AG08396 (cell line): Measurements from ENCODE around the gene GTF2H2.
"Not testable (repeated sequence)": the region's sequence is repeated elsewhere in the genome, so short reads cannot be mapped to it uniquely, and the experiment has no call there.

Experiments
- DNase-seq: peaks from one replicate; pipeline ENCODE4 v3.0.0; 2012; ENCODE audit warnings: low spot score, mixed read lengths

The GTF2H2 gene

DNA sequence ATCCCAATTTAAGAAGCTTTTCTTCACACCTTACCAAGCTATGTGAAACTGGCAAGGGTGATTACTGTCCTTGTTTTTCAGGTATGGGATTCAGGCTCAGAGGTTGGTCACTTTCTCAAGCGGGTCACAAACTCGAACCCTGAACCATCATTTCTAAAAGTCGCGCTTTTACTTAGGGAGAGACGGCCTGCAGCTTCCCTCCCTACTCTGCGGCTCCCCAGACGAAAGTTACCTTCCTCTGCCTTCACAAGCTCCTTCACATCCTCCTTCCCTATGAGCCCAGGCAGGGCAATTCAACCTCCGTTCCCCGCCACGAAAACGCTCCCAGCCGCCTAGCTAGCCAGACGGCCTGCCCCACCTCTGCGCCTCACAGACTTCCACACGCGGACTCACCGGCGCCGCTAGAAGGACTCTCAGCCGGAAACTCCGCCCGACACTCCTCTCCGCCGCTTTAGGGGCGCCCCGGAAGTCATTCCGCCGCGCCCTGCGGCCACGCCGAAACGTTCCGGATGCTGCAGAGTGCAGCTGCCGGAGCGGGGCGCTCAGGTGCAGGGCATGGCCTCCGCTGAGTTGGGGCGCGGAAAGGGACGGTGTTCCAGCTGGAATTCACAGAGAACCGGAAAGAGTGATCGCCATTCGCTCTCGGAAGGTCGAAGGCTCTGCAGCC is at the start of gene GTF2H2:
TSS of gene GTF2H2 (minus strand) at position 415 of the 667 bp plus-strand sequence. CDS start 4,913 bp downstream, outside the sequence.
- not testable (repeated sequence) for DNase-seq

DNA sequence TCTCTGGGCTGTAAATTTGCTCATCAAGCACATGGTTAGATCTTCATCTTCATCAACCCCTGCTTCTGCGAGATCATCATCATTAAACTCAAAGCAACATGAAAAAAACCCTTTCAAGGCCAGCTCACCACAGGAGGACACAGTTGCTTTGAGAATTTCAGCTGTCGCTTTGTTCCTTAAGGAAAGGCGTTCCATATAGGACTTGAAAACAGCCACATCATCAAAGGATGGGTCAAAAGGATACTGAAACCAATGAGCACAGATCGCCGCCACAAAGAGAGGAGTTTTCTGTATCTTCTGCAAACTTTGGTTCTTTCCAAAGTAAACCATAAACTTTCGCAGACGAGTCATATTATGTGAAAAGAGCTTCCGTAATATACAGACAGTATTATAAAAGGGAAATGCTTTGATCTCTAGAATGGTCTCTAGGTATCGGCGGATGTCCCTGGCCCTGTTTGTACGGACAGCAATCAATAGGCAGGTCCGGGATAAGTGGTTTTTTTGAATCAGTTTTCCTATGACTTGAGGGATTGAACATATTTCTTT is 42.3 kb upstream of the GTF2H2 start:
- DNase-seq: not testable (repeated sequence)

DNA sequence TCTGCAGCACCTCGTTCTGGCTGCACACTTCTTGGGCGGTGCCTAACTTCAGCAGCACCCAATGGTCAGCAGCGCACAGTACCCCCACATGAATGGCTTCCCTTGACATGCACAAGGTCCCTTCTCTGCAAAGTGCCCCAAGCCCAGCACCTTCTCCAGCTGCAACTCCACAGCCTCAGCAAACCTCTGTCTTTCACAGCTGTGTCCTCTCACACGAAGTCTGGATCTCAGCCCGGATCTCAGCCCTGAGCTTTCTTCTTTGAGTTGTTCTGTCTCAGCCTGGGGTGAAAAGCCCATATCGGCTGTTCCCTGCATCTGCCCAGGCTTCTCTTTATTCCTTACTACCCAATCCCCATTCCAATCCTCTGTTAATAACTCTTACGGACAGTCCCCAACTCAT is 32.5 kb upstream of the GTF2H2 start:
- not testable (repeated sequence) for DNase-seq

DNA sequence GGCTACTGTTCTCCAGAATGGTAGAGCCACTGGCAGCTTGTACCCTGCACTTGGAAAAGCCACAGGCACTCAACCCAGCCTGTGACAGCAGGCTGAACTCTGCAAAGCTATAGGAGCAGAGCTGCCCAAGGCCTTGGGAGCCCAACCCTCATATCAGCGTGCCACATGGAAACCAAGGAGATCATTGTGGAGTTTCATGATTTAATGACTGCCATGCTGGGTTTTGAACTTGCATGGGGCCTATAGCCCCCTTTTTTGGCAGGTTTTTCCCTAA is 30.4 kb upstream of the GTF2H2 start:
- DNase-seq: not testable (repeated sequence)

DNA sequence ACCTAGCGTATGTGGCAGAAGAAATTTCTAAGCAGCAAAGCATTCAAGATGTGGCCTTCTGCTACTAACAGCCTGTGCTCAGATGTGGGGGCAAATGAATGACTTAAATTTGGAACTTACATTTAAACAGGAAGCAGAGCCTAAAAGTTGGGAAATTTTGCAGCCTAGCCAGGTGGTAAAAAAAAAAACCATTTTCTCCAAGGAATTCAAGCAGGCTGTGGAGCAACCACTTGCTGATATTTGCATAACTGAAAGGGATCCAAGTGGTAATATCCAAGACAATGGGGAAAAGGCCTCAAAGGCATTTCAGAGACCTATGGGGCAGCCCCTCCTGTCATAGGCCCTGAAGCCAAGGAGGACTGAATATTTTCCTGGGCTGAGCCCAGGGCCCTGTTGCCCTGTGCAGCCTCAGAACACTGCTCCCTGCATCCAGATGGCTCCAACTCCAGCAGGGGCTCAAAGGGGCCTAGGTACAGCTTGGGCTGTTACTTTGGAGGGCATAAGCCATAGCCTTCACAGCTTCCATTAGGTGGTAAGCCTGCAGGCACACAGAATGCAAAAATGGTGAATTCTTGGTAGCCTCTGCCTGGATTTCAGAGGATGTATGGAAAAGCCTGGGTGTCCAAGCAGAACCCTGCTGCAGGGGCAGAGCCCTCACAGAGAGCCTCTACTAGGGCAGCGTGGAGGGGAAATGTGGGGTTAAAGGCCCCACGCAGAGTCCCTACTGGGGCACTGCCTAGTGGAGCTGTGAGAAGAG is 29.9 kb upstream of the GTF2H2 start:
- not testable (repeated sequence) for DNase-seq

DNA sequence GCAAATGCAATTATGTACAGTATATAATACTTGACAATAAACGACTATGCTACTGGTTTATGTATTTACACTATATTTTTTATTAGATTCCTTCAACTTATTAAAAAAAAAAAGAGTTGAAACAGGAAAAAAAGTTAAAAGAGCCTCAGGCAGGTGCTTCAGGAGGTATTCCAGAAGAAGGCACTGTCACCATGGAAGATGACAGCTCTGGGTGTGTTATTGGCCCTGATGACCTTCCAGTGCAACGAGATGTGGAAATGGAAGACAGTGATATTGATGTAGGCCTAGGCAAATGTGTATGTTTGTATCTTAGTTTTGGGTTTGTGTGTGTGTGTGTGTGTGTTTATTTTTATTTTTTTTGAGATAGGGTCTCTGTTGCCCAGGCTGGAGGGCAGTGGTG is 22.3 kb upstream of the GTF2H2 start:
- not testable (repeated sequence) for DNase-seq

DNA sequence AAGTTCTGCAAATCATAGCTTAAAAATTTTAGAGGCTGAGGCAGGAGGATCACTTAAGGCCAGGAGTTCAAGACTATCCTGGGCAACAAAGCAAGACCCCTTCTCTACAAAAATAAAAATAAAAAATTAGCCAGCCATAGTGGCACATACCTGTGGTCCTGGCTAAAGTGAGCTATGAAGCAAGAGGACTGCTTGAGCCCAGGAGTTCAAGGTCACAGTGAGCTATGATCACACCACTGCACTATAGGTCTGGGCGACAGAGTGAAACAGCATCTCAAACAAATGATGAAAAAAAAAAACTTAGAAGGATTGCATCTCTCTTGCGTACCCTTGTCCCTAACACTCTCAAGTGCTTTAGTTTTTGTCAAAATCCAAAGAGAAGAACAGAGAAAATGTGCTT is 21.3 kb upstream of the GTF2H2 start:
- DNase-seq: not testable (repeated sequence)

DNA sequence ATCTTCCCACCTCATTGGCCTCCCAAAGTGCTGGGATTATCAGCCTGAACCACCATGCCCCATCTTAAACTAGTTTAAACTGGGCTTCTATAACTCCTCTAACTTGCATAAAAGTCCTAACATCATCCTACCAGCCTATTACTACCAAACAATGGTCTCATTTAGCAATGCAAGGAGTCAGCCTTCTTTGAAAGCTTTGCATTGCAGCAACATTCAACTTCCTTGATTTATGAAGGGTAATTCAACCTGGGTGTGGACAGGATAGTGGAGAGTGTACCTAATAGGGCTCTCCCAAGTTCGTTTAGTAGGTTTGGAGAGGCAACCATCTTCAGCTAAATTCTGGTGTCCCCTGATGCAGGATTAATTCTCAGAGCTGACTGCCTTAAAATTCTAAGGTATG is 18.7 kb upstream of the GTF2H2 start:
- not testable (repeated sequence) for DNase-seq

DNA sequence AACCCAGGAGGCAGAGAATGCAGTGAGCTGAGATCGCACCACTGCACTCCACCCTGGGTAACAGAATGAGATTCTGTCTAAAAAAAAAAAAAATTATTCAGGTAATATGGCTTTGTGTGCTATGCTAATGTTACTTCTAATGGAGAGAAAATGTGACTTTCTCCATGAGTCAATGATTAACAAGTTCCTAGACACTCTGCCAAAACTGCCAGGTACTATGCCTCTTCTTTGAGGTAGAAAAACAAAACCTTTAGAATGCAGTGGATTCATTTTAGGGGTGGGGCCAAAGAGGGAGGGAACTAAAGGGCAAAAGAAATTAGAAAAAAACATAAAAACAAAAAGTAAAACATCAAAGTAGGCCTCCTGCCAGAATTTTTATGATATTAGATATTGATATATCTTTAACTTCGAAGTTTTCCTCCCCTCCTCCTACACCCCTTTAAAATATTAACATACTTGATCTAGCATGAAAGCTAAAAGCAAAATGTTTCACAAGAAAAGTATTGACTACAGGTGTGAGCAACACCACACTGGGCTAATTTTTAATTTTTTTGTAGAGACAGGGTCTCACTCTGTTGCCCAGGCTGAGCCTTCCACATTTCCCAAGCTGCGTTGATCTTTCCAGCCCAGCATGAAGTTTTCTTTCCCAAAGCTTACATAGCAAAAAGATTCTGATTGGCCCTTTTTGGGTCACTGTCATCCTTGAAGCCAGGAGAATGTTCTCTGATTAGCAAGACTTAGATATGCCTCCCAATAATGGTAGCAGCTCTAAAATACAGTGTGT is 17.0 kb upstream of the GTF2H2 start:
- DNase-seq: not testable (repeated sequence)

DNA sequence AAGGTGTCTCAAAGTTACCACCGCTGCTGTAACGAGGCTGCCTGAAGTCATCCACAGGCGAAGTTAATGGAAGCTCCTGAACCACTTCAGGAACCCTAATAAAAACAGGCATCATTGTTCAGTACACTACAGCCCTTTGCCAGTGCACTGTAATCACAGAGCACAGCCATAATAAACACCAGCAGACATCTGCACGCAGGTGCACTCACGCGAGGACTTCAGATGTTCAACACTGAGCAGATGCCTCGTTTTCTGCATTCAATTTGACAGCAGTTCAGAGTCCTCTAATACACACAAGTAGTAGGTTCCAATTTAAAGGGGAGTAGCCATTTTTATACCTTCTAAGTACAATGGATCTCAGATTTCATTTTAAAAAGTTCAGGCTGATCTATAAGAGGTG is 15.4 kb upstream of the GTF2H2 start:
- DNase-seq: not testable (repeated sequence)

DNA sequence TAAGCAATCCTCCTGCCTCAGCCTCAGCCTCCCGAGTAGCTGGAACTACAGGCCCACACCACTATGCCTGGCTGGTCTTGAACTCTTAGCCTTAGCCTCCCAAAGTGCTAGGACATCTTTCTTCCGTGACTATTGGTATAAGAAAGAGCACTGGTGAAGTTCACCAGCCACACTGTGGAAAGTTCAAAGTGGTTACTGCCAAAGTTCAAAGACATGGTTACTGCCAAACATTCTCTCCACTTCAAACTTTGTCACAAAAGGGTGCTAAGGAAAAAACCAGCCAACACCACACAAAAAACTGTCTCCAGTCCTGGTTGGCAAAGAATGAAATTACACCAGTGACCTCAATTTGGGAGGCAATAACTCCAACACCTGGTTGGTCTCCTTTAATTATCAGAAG is 14.9 kb upstream of the GTF2H2 start:
- not testable (repeated sequence) for DNase-seq

DNA sequence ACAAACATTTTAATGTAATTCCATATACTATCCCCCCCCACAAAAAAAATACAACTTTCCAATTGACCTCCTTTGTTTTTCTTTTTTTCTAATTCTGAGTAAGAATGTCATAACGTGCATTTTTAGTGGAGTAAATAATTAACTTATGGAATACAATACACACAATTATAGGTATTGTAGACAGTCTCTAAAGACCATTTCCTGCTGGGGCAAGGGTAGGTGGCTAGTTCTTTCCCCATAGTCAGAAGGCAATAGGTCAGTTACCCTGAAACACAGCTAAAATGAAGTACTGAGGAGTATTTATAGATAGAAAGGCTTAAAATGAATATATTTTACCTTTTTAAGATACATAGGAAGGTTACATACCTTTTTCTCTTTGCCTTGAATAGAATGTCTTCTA is 6.2 kb downstream of the GTF2H2 start:
- not testable (repeated sequence) for DNase-seq

DNA sequence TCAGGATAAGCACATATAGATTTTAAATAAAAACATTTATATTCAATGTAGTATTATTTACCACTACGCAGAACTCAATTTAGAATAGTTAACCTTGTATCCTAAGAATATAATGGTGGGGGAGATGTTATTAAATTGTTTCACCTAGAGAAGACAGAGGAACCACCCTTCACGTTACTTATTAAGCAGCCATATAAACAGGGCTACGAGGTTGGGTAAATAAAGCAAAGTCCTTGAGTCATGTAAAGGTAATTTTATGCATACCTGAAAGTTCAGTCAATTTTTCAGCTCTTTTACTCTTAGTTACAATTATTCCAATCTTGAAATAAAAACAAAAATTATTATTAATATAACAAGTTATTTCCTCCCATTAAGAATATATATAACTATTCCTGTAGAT is 8.1 kb downstream of the GTF2H2 start:
- DNase-seq: not testable (repeated sequence)

DNA sequence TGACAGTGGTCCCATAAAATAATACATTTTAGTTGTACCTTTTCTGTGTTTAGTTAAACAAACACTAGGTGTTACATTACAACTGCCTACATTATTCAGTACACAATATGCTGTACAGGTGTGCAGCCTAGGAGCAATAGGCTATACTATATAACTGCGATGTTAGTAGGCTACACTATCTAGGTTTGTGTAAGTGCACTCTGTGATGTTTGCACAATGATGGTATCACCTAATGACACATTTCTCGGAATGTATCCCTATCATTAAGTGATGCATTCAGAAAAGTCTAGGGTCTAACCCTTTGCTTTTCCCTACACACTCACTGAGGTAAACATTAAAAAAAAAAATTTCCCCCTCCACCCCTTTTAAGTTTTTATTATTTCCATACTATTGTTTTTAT is 22.7 kb downstream of the GTF2H2 start:
- not testable (repeated sequence) for DNase-seq

DNA sequence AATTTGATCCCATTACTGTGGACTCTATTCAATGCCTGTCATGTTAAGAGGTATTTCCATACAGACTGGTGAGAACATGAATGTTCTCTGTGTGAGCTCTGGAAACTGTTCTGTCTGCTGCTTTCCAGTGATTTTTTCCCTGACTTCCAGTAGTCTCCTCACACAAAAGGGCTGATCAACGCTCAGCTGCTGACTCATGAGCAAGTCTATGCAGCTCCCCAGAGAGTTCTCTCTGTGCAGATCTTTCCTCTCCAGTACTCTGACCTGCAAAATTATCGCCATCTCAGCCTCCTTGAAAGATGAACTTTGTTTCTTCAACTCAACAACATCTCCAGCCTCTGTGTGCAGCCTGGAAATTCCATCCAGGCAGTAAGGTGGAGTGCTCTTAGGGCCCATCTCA is 23.3 kb downstream of the GTF2H2 start:
- not testable (repeated sequence) for DNase-seq

DNA sequence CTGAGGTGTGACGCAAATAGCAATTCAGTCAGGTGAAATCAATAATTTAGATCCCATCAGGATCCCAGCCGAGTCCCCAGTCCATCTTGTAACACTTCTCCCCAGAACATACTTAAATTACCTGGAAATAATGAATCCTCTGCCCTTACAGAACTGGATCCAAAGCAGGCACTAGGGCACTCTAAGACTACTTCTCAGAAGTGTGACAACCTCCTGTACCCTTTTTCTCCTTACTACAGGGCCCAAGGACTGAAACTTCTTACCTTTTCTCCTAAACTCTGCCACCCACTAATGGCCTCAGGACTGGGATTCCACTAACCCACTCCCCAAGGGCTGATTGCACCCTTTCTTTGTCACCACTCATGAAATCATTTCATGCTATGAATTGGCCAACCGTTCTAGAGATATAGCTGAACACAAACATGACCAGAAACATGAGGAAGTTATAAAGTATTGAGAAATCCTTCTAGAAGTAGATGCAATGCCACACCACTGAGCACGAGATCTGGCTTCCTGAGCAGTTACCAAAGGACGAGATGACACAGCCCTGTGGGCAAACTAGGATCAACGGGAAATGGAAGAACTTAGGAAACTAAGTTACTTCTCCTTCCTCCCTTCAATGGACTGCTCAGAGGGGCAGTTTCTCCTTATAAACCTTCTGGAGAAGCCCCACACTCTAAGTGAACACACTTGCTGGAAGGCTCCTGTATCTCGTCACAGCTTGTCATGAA is 36.3 kb downstream of the GTF2H2 start:
- not testable (repeated sequence) for DNase-seq

DNA sequence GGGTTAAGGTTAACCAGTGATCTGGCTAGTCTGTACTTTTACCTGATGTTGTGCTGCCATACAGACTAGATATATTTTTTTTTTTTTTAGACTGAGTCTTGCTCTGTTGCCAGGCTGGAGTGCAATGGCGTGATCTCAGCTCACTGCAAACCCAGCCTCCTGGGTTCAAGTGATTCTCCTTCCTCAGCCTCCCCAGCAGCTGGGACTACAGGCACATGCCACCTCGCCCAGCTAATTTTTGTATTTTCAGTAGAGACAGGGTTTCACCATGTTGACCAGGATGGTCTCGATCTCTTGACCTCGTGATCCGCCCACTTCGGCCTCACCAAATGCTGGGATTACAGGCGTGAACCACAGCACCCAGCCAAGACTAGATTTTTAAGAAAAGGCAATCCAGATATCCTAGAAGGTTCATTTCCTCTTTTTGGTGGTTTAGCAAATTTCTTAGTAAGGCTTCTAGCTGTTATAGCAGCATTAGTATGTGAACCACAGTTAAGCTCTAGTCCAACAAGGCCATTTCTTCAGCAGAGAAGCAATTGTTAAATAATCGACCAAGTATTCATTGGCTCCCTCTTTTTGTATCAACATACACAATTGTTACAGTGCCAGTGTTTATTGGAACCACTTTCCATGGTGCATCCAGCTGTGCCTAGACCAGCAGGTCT is 42.1 kb downstream of the GTF2H2 start, which contains the start of gene NAIP:
TSS of gene NAIP (minus strand) at position 51 of the 665 bp plus-strand sequence. CDS start 12,424 bp downstream, outside the sequence.
- not testable (repeated sequence) for DNase-seq

DNA sequence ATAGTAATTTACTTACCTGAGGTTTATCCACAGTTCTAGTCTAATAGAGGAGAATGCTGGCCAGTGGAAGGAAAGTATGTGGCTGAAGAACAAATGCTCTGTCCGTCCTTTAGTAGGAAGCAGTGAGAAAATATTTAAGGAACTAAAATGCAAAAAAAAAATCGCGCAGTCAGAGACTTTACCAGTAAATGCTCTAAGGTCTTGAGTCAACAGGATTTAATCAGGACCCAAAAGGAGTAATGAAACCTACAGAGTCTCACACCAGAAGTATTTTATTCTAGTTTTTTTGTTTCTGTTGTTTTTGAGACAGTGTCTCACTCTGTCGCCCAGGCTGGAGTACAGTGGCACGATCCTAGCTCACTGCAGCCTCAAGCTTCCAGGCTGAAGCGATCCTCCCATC is 46.8 kb downstream of the GTF2H2 start:
- not testable (repeated sequence) for DNase-seq

DNA sequence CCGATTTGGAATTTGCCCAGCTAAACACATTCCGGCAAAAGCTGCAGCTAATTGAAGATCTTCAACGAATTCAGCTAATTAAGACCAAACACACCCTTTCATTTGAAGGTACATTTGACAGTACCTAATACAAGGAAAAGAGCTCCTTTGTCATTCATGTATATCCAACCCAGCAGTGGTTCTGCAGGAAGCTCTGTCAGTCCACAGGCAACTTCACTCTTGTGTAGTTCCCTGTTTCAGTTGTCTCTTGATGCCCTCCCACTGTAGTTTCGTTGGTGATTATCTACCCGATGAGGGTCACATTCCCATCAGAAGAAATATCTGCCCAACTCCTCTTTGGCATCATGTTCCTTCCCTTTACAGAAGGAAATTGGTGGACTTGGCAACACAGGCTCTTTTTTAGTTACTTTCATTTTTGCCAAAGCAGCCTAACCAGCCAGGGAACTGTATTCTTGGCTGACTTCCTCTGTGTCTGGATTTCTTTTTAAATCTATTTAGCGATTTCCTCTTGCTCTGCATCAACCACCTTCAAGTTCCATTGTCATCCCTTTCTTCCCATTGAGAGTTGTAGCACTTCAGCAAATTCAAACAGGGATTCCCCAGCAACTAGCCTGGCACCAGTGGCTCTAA is 49.0 kb downstream of the GTF2H2 start:
- not testable (repeated sequence) for DNase-seq

DNA sequence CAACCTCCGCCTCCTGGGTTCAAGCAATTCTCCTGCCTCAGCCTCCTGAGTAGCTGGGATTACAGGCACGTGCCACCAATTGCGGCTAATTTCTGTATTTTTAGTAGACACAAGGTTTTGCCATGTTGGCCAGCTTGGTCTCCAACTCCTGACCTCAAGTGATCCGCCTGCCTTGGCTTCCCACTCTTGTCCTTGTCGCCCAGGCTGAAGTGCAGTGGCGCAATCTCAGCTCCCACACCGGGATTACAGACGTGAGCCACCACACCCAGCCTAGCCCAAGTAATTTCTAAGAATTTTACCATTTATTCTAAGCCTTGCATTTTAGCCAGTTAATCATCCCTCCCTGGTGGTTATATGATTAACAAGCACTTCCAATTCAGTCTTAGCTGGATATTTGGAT is 53.3 kb downstream of the GTF2H2 start:
- no peak for DNase-seq

DNA sequence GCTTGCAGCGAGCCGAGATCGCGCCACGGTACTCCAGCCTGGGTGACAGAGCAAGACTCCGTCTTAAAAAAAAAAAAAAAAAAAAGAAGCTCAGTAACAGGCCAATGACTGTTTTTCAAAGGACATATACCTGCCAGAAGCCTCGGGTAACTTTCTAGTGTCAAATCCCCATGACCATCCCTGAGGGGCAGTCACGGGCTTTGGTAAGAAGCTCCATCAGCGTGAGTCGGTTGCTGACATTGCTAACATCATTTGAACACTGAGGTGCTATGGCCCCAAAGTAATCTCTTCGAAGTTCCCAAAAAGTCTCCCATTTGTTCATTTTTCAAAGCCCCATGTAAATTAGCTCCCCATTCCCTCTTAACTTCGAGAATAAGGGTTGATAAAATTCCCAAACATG is 53.9 kb downstream of the GTF2H2 start:
- DNase-seq: peak; percentile 3
